ES-I3 (cell line): ENCODE measurements around the gene CNTNAP2.
A peak's percentile ranks its signal among the peaks of the same experiment; 100 is the strongest.

Experiments
- H3K36me3 ChIP-seq: 2 replicates; pipeline ENCODE4 v1.6.1; 2013; ENCODE audit warnings: mild to moderate bottlenecking, low read length, control low read depth, moderate library complexity; ENCODE audit not compliant: insufficient read depth
- H3K4me1 ChIP-seq: 2 replicates; pipeline ENCODE4 v1.6.1; 2013; ENCODE audit warnings: mild to moderate bottlenecking, control low read depth, low read length; ENCODE audit not compliant: insufficient read depth
- H3K9ac ChIP-seq: 2 replicates; pipeline ENCODE4 v1.6.1; 2013; ENCODE audit warnings: low read depth, mild to moderate bottlenecking, low read length, moderate library complexity
- H3K9me3 ChIP-seq: 2 replicates; pipeline ENCODE4 v1.6.1; 2013; ENCODE audit warnings: mild to moderate bottlenecking, low read length, moderate library complexity; ENCODE audit not compliant: control insufficient read depth, insufficient read depth

Gene CNTNAP2

DNA sequence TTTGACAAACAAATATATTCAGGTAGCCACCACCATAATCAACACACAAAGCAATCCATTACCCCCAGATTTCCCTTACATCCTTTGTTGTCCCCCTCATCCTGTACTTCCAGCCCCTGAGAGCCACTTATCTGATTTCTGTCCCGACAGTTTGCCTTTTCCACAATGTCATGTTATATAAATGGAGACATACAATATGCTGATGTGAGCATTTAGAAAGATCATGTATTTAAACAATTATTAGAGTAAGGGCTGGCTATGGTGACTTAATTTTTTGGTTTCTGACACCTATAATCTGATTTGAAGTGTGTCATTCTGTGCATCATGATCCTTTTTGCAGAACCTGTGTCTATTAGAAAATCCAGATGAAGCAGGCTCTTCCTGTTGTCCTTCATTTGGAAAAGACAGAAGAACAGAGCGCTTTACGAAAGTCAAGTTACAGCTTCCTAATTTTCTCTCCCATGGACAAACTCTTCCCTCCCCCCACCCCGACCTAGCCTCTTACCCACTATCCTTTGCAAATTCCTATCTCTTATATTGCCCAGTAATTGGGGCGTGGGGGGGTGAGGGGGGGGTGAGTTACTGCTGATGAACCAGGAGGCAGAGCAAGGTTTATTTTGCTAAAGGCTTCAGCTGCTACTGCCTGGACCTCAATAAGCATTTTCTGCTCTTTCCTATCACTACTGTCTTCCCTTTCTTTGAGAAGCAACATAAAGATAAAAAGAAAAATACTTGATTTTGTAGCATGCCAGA, 2221.6 kb downstream of the CNTNAP2 start:
- Histone ChIP-seq H3K9me3 (no peaks in the 10 kb centered on the region), H3K4me1 (peaks cover 56% of the 10 kb centered on the region), H3K36me3 (no peaks in the 10 kb centered on the region), H3K9ac (peak overlapping the region; percentile 60; the same call in 1 of the 2 replicates)

DNA sequence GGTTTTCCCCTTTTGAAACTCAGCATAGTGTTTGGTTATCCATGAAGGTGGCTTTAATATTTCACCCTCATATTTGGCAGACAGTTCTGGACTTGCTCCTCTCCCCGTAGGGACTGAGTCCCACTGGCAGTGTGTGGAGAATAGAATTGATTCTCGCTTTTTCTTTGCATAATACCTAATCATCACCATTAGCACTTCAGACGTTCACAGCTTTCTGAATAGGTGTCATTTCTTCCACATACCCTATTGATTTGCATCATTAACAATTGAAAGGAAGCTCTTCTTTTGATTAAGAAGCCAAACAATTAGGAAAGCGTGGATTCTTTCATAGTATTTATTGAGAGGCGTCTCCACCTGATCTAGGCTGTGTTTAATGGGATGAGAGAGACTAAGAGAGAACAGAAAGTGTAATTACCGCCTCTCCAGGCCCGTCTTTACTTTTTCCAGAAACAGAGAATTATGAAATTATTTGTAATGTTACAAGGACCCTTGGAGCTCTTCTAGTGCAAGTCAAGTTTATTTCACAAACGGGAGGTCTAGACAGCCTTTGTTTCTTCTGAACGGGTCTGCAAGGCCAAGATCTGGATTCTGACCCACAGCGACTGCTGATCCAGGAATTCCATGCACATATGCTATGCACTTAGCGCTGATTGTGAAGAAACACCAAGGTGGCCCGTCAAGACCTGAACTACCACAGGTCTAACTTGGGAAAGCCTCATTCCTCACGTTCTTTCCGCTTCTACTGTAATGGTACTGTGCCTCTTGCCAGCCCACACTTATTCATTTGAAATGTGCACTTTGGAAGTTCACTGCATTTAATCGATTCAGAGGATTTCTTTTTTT, 2224.1 kb downstream of the CNTNAP2 start:
- H3K9me3 ChIP-seq: no peaks in the 10 kb centered on the region
- H3K9ac ChIP-seq: peak overlapping the region; percentile 60; the same call in 1 of the 2 replicates
- no peaks in the 10 kb centered on the region for H3K36me3 ChIP-seq
- peaks cover 44% of the 10 kb centered on the region for H3K4me1 ChIP-seq

DNA sequence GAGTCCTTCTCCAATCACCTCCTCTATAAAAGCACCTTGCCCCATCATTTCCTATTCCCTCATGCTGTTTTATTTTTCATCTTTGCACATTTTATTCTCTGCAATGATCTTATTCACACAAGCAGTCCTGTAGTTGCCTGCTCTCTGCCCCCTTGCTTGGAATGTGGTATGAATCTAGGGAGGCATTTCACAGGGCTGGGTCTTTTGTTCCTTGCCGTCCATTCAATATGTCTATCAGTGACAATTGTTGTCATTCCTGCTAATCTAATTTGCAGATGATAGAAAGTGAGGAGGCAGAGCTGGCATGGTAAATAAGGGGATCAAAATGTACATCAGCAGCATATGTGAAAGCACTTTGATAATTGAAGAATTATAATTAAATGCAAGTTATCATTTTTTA, 2227.8 kb downstream of the CNTNAP2 start:
- peaks cover 17% of the 10 kb centered on the region for H3K4me1 ChIP-seq
- no peak overlapping the region for H3K9ac ChIP-seq
- no peaks in the 10 kb centered on the region for H3K9me3 ChIP-seq
- H3K36me3 ChIP-seq: no peaks in the 10 kb centered on the region

DNA sequence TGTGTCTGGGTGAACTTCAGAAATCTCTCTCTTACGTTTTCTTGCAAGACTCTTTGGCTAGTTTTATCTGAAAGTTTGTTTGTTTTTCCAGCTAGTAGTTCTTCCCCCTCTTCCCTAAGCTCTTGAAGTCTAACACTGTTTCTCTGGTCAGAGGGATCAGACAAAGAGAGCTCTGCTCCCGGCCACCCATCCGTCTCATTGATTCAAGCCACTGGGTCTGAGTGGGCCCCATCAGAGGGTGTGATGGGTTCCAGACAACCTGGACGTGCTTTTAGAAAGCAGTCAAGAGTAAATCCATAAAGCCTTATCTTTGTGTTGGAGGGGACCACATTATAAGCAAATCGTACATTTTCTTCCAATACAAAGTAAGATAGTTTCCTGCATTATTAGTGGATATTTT, 2231.4 kb downstream of the CNTNAP2 start:
- H3K9ac ChIP-seq: no peak overlapping the region
- no peaks in the 10 kb centered on the region for H3K9me3 ChIP-seq
- peaks cover 3% of the 10 kb centered on the region; the same call in 1 of the 2 replicates for H3K4me1 ChIP-seq
- no peaks in the 10 kb centered on the region for H3K36me3 ChIP-seq

GRCh38 chr7:148348466-148348865, 2231.9 kb downstream of the CNTNAP2 start:
- no peaks in the 10 kb centered on the region for H3K4me1 ChIP-seq
- no peaks in the 10 kb centered on the region for H3K36me3 ChIP-seq
- no peaks in the 10 kb centered on the region for H3K9me3 ChIP-seq
- no peak overlapping the region for H3K9ac ChIP-seq

DNA sequence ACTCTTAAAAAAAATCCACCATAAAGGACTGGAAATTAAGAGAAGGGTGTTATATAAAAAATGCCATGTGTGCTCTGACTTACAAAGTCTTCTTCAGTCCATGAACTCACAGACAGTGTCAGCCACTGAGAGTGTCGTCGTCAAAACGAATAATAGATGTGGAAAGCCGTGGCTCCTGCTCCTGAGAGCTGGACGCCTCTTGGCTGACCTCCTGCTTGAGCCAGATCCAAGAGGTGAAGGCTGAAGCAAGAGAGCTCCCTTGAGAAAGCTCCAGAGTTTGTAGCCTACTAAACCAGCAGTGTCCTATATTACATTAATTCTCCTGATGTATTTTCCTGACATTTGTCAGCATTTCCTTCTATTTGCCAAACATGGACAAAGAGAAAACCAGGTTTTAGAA, 2239.7 kb downstream of the CNTNAP2 start:
- Histone ChIP-seq H3K9me3 (no peaks in the 10 kb centered on the region), H3K4me1 (no peaks in the 10 kb centered on the region), H3K36me3 (no peaks in the 10 kb centered on the region), H3K9ac (no peak overlapping the region)

- H3K36me3 ChIP-seq: no peaks in the 10 kb centered on the region
- H3K9me3 ChIP-seq: no peaks in the 10 kb centered on the region; the same call in 1 of the 2 replicates
- no peak overlapping the region for H3K9ac ChIP-seq
- H3K4me1 ChIP-seq: no peaks in the 10 kb centered on the region
These were observed 2245.9 kb downstream of the CNTNAP2 start for GRCh38 chr7:148362541-148362940.

DNA sequence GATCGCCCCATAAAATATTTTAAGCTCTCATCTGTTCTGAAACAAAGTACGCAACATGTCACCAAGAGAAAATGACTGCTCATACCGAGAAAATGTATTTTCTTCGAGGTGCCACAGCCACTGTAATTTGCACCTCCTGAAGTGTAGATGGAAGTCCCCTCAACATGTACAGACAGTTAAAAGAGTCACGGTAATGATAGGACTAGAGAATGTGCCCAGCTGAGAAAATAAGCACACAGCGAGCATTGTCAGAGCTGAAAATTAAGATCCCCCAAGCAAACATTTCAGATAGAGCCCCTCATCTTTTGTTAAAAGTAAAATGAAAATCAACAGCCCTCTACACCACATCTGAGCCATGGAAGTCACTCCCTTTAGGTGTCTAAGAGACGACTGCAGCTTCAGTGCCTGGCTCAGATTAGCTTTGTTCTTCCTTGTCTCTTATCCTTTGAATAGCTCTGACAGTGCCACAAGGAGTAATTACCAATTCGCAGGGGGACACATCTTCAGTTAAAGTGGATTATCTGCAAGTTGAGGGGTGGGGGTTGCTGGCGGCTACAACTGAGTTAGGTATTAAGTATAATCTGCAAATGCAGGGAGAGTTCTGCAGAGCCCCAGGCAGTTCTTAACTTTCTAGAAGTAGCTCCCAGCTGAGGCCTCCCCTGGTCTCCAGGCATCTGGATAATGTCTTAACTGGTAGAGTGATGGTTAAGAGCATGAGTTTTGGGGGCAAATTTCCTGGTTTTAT, 2251.3 kb downstream of the CNTNAP2 start:
- no peak overlapping the region for H3K9ac ChIP-seq
- H3K9me3 ChIP-seq: no peaks in the 10 kb centered on the region; the same call in 1 of the 2 replicates
- H3K36me3 ChIP-seq: no peaks in the 10 kb centered on the region; the same call in 1 of the 2 replicates
- no peaks in the 10 kb centered on the region for H3K4me1 ChIP-seq

DNA sequence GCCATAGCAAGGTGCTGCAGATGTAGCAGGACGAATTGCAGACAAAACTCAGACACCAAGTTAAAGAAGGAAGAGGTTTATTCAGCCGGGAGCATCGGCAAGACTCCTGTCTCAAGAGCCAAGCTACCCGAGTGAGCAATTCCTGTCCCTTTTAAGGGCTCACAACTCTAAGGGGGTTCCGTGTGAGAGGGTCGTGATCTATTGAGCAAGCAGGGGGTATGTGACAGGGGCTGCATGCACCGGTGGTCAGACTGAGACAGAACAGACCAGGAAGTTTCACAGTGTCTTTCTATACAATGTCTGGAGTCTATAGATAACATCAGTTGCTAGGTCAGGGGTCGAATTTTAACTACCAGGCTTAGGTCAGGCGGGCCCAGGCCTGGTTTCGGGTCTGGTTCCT, 2252.0 kb downstream of the CNTNAP2 start:
- H3K4me1 ChIP-seq: no peaks in the 10 kb centered on the region
- H3K9me3 ChIP-seq: no peaks in the 10 kb centered on the region; the same call in 1 of the 2 replicates
- no peak overlapping the region for H3K9ac ChIP-seq
- no peaks in the 10 kb centered on the region; the same call in 1 of the 2 replicates for H3K36me3 ChIP-seq

DNA sequence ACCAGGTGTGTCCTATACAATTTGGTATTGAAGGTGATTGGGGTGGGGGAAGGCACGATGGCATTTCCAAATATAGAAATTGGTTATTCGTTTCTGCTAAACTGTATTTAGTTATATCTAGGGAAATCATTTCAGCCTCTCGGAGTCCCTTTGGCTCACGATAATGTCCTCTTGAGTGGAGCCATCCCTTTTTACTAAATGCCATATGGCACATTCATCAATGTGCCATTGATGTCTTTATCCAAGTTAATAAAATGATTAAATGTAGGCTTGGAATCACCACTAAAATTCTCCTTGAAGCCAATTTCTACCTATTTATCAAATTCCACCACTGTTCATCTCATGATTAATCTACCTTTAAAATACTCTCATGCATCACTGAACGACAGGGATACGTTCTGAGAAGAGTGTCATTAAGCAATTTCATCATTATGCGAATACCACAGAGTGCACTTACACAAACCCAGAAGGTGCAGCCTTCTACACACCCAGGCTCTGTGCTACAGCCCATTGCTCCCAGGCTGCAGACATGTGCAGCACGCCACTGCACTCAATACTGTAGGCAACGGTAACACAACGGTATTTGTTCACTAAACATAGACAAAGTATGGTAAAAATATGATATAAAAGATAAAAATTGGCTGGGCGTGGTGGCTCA, 2254.8 kb downstream of the CNTNAP2 start:
- no peaks in the 10 kb centered on the region for H3K4me1 ChIP-seq
- no peaks in the 10 kb centered on the region; the same call in 1 of the 2 replicates for H3K9me3 ChIP-seq
- H3K36me3 ChIP-seq: no peaks in the 10 kb centered on the region; the same call in 1 of the 2 replicates
- H3K9ac ChIP-seq: no peak overlapping the region

DNA sequence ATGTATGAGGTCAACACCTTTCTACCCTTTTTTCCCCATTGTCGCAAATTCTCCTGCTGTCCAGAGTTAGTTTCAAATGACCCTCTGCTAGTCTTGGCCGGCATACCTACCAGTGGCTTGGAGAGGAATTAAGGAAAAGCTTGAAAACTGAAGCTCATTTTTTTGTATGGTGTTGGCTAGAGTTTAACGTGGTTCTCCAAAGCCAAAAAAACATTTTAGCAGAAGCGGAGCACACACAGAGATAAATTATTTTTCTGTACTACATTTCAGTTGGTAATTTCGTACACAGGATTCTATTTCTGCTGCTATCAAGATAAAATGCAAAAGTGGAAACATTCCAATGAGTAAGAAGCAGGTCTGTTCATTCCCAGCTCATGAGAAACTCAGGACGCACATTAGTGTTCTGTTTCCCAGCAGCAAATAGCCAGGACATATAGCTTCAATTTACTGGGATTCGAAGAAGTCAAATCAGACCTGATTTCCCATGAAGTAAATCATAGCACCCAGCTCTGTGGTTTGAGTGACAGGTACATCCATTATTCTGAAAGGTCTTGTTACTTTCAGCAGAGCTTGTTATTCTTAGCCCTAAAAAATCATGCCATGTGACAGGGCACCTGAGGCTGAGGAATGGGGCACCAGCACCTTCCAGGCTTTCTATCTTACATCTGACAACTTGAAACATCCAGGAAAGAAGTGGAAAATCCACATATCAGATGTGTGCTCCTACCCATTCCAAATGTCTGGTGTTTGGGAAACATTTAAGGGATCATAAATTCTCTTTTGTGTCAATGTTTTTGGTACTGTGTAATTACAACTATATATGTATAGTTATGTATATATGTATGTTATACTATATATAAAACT, 2258.0 kb downstream of the CNTNAP2 start:
- H3K36me3 ChIP-seq: no peaks in the 10 kb centered on the region
- no peaks in the 10 kb centered on the region for H3K9me3 ChIP-seq
- H3K9ac ChIP-seq: no peak overlapping the region
- H3K4me1 ChIP-seq: no peaks in the 10 kb centered on the region

- Histone ChIP-seq H3K9me3 (no peaks in the 10 kb centered on the region), H3K4me1 (no peaks in the 10 kb centered on the region), H3K9ac (no peak overlapping the region), H3K36me3 (peaks cover 9% of the 10 kb centered on the region; the same call in 1 of the 2 replicates)
These were observed 2263.1 kb downstream of the CNTNAP2 start for GRCh38 chr7:148379677-148380076.
